NCI-H345 (cell line): ENCODE data around the gene BTBD19.
"Not testable (repeated sequence)": the region's sequence is repeated elsewhere in the genome, so short reads cannot be mapped to it uniquely, and the experiment has no call there.

Source experiments
- DNase-seq: peaks from one replicate; lab custom pipeline; 2025; lab: John Stamatoyannopoulos, UW

The BTBD19 gene

GRCh38 chr1:44808938-44809917, 905 bp downstream of the BTBD19 start:
- no peak for DNase-seq

GRCh38 chr1:44810101-44810761, 1.9 kb downstream of the BTBD19 start:
- peak; percentile 68 for DNase-seq

- DNase-seq, result not testable (repeated sequence)
These were observed 2.4 kb downstream of the BTBD19 start for GRCh38 chr1:44810762-44811105.

DNA sequence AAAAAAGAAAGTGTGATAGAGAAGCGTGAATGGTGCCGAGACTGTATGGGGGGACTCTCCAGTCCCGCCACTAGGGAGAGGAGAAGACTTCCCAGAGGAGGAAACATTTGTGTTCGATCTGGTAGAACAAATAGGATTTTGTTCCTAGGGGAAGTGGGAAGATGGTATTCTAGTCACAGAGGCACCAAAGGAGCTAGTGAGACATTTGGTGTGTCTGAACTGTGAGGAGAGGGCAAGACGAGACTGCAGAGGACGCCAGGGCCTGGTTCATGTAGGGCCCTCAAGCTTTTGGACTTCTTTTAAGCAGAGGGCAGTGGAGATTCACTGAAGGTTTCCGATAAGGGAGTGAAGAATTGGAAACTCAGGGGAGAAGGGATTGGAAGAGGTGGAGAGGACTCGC, 2.9 kb downstream of the BTBD19 start:
- DNase-seq, result no peak

- no peak for DNase-seq
These were observed 4.7 kb downstream of the BTBD19 start for GRCh38 chr1:44812822-44813543.

- DNase-seq, result not testable (repeated sequence)
These were observed 7.6 kb downstream of the BTBD19 start for GRCh38 chr1:44815926-44816325.

DNA sequence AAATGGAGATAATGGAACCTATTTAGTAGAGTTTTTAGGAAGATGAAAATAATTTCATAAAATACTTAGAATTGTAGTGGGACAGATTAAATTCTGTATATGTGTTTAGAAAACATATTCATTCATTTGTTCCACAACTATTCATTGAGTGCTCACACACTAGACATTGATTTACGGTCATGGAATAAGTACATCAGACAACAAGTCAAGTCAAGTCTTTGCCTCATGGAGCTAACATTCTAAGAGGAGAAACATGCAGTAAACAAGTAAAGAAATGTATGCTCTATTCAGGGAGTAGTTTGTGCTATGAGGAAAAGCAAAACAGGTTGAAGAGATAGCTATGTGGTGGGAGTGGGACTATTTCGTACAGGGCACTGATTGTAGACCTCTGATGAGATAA, 9.0 kb downstream of the BTBD19 start:
- no peak for DNase-seq

- DNase-seq, result no peak
These were observed 9.6 kb downstream of the BTBD19 start for GRCh38 chr1:44817771-44818495.

- no peak for DNase-seq
These were observed 10.9 kb downstream of the BTBD19 start for GRCh38 chr1:44819196-44819607.

GRCh38 chr1:44819608-44820327, 11.4 kb downstream of the BTBD19 start:
- no peak for DNase-seq

GRCh38 chr1:44820328-44821239, 12.3 kb downstream of the BTBD19 start:
- DNase-seq, result no peak

GRCh38 chr1:44821240-44821715, 13.0 kb downstream of the BTBD19 start:
- no peak for DNase-seq

- DNase-seq, result no peak
These were observed 13.9 kb downstream of the BTBD19 start for GRCh38 chr1:44822131-44822701.

DNA sequence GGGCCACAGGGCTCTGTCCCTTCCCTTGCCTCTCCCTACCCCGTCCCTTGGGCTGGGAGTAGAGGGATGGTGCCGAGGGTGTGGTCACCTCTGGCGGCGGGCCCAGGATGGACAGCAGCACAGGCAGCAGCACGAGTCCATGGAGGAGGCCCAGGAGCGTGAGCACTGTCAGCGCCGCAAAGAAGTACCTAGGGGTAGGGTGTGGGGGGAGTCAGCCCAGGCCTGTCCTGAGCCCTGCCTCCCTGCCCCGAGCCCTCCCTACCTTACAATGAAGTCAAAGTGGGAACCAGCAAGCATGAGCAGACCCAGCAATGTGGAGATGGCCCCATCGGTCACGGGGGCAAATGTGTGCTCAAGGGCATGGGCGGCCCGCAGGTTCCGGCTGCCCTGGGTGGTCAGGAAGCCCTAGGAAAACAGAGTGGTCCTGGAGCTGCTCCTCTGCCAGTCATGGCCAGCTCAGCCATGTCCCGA, 14.7 kb downstream of the BTBD19 start:
- no peak for DNase-seq

GRCh38 chr1:44824392-44824791, 16.1 kb downstream of the BTBD19 start:
- not testable (repeated sequence) for DNase-seq

DNA sequence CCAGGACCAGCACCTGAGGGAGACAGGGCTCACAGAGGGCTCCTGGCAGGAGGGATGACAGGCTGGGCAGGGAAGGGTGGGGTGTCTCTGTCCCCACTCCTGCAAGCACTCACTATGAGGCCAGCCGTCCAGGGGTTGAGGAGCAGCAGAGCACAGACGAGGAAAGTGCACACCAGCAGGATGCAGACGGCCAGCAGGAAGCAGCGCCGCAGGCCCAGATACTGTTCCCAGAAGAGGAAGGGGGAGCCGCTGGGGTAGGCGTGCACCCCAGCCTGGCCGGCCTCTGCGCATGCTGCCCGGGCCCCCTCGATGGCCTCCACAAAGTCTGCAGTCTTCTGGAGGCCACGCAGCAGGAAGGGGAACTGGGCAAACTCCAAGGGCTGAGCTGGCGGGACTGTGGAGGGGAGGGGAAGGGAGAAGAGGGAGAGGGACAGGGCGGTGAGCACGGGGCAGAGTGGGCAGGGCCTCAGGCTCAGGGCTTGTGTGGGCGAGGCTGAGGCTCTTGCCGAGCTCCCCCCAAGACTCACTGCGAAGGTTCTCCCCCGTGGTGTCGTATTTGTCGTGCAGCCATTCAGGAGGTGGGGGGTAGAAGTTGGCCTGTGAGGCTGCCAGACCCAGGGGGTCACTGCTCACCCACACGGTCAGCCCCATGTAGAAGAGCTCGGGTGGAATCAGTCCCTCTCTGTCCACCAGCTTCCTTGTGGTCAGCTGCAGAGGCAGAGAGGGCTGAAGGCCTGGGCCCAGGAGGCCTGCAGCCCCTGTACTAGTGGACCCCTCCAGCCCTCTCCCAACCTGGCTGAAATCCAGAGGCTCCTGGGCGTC, 18.3 kb downstream of the BTBD19 start:
- no peak for DNase-seq

DNA sequence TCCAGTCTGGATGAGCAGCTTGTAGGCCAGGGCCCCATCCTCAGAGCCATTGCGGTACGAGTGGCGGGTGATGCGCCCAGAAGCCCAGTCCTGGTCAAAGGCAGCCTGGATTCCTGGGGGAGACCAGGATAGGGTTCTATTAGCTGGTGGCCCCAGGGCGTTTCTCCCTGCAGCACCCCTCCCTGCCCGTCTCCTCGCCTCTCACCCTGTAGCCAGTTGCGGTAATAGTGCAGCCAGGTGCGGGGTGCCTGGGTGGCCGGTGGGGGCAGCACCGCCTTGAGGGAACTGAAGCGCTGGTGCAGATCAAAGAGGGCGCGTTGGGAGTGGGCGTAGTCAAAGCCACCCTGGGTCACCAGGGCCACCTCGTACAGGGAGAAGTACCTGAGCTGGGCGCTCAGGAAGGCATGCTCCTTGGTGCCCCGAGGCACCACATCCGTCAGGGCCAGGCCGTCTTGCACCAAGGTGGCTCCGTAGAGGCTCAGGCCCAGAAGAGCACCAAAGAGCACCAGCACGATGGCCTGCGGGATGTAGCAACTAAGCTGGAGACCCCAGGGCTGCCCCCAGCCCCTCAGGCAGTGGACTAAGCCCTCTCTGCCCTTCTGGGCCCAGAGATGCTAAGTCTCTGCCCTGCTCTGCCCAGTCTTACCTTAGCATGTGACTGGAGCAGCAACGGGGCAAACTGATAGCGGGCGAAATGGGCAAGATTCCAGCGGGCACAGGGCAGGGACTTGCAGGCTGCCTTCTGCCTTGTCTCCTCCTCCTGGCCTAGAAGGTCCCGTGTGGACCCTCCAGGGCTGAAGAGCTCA, 19.1 kb downstream of the BTBD19 start:
- no peak for DNase-seq
